GM21576 (cell line): ENCODE measurements around the gene RNPEP.
"Not testable (repeated sequence)": the region's sequence is repeated elsewhere in the genome, so short reads cannot be mapped to it uniquely, and the experiment has no call there.

Experiments
- ATAC-seq: cut with Tn5 transposase; IDR thresholded peaks from one replicate; pipeline ENCODE4 v1.9.1; 2021; ENCODE audit warnings: mild to moderate bottlenecking, moderate library complexity; ENCODE audit not compliant: unreplicated experiment

RNPEP gene

DNA sequence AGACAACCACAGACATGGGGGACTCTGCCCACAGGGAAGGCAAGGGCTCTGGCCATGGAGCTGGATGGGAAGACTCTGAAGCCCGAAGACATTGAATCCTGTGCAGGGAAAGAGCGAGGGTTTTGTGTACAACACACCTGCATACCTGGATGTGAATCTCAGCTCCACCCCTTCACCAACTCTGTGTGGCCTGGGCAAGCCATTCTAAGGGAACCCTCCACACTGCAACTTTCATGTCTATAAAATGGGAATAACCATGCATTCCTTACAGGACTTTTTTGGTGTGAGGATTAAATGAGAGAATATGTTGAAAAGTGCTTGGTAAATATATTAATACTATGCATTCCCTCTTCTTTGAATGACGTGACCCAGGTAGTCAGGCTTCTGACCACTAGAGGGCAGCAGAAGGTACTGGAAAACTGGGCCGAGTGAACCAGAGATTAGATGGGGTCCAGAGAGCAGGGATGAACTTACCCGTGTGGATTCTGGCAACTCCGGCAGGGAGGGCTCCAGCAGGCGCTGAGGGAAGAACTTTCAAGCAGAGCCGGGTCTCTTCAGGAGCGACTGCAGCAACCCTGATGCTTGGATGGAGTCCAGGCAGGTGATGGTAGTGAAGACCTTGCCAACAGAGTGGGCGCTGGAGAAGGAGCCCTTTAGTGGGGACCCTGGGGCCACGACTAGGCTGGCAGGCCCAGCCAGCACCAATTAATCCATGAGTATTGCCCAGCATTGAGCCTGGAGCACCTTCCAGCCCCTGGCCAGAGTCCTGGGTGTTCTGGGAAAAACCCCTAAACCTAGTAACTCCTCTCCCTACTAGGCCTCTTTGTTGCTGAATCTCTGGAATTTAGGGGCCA is 27.1 kb downstream of the RNPEP start:
- peak; percentile 51 for ATAC-seq

DNA sequence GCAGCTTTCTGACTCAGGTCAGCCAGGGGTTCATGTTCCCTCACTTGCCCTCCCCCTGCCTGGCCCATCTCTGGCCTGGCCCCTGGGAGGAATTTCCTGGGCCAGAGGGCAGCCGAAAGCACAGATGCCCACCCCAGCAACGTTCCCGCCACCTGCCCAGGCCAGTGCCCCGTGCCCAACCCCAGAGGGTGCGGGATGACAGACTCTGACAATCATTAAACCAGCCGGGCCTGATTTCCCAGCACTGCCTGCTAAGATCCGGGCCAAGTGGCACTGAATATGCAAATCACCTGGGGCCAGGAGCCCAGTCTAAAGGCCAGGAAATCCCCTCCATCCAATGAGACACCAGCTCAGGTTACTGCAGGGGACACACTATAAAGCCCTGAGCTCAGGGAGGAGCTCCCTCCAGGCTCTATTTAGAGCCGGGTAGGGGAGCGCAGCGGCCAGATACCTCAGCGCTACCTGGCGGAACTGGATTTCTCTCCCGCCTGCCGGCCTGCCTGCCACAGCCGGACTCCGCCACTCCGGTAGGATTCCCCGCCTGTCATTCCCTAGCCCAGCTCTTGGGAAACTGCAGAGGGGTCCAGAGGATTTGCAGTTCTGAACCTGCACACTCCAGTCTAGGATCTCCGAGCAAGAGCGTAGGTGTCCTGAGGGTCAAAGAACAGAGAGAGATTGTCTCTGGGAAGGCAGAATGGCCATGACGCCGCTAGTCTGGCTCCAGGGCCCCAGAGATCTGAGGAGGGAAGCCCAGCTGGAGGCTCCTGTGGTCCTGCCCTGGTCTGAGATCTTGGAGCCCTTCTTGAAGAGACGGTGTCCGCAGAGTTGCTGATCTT is 27.9 kb downstream of the RNPEP start, which contains the start of gene ELF3:
TSS of gene ELF3 (plus strand) at position 408 of the 836 bp plus-strand sequence. CDS start 550 bp downstream, outside the sequence.
- peak; percentile 56 for ATAC-seq

DNA sequence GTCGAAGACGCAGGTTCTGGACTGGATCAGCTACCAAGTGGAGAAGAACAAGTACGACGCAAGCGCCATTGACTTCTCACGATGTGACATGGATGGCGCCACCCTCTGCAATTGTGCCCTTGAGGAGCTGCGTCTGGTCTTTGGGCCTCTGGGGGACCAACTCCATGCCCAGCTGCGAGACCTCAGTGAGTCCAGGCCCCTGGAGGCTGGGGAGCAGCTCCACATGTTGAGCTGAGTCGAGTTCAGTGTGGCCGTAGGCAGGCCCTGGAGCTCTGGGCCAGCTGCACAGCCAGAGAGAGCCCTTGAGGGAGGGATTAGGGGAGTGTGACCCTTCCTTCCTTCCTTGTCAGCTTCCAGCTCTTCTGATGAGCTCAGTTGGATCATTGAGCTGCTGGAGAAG is 29.5 kb downstream of the RNPEP start:
- ATAC-seq, result no peak

DNA sequence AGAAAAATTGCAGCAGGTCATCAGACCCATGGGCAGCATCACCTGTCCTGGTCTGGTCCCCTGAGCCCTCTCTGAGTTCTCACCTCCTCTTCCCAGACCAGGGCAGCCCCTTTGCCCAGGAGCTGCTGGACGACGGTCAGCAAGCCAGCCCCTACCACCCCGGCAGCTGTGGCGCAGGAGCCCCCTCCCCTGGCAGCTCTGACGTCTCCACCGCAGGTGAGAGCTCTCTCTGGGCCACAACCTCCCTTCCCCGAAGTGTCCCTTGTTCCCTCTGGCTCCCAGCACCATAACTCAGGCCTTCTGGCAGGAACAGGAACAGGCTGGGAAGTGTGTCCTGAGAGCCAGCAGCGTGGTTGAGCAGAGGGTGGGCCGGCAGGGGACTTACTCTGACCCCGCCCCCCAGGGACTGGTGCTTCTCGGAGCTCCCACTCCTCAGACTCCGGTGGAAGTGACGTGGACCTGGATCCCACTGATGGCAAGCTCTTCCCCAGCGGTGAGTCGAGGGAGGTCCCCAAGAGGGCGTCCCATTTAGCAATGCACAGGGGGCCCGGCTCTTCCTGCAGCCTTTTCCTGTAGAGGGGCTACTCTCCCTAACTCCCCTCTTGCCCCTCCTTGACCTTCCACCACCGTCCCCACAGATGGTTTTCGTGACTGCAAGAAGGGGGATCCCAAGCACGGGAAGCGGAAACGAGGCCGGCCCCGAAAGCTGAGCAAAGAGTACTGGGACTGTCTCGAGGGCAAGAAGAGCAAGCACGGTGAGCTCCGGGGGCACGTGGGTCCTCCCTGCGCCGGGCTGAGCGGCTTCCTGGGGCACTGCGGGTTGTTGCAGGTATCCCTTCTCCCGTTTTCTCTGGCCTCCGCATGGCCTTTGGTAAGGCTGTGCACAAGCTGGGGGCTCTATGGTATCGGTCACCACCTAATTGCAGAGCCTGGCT is 30.4 kb downstream of the RNPEP start:
- ATAC-seq, result no peak

DNA sequence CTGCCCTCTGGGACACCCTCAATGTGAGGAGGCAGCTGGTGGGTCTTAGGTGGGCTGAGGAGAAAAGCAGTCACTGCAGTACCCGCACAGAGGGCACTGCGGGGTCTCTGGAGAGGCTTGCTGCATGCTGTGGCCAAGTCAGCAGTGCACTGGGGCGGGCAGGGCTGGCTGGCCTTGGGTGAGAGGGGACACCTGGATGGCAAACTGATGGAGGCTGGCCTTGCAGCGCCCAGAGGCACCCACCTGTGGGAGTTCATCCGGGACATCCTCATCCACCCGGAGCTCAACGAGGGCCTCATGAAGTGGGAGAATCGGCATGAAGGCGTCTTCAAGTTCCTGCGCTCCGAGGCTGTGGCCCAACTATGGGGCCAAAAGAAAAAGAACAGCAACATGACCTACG is 31.2 kb downstream of the RNPEP start:
- no peak for ATAC-seq

DNA sequence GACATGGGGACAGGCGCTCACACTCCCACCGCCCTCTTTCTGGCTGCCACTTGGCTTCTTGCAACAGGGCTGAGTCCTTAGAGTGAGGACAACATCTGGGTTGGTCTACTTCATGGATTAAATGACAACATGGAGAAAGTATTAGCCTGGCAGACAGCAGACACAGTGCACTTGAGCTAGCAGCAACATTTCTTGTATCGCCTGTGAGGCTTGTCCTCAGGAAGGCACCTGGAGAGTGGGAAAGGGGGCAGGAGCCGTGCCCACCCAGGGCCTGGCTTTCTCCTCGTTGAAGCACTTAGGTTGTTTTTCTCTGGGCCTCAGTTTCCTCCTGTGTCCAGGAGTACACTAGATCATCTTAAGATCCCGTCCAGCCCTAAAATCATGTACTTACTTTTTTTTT is 31.6 kb downstream of the RNPEP start:
- no peak for ATAC-seq

DNA sequence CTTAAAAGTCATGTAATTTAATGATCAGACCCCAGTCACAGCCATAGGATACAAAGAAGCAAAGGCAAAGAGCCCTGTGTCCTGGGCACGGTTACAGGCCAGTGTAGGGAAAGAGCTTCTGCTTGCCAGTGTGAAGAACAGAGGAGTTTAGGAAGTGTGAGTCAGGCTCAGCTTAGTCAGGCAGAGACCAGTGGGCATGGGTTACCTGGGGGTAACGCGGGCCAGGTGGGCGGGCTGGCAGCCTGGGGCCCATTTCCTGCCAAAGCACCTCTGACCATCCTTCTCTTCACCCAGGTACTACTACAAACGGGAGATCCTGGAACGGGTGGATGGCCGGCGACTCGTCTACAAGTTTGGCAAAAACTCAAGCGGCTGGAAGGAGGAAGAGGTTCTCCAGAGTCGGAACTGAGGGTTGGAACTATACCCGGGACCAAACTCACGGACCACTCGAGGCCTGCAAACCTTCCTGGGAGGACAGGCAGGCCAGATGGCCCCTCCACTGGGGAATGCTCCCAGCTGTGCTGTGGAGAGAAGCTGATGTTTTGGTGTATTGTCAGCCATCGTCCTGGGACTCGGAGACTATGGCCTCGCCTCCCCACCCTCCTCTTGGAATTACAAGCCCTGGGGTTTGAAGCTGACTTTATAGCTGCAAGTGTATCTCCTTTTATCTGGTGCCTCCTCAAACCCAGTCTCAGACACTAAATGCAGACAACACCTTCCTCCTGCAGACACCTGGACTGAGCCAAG is 32.6 kb downstream of the RNPEP start:
- no peak for ATAC-seq

DNA sequence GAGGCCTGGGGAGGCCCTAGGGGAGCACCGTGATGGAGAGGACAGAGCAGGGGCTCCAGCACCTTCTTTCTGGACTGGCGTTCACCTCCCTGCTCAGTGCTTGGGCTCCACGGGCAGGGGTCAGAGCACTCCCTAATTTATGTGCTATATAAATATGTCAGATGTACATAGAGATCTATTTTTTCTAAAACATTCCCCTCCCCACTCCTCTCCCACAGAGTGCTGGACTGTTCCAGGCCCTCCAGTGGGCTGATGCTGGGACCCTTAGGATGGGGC is 33.2 kb downstream of the RNPEP start:
- no peak for ATAC-seq

DNA sequence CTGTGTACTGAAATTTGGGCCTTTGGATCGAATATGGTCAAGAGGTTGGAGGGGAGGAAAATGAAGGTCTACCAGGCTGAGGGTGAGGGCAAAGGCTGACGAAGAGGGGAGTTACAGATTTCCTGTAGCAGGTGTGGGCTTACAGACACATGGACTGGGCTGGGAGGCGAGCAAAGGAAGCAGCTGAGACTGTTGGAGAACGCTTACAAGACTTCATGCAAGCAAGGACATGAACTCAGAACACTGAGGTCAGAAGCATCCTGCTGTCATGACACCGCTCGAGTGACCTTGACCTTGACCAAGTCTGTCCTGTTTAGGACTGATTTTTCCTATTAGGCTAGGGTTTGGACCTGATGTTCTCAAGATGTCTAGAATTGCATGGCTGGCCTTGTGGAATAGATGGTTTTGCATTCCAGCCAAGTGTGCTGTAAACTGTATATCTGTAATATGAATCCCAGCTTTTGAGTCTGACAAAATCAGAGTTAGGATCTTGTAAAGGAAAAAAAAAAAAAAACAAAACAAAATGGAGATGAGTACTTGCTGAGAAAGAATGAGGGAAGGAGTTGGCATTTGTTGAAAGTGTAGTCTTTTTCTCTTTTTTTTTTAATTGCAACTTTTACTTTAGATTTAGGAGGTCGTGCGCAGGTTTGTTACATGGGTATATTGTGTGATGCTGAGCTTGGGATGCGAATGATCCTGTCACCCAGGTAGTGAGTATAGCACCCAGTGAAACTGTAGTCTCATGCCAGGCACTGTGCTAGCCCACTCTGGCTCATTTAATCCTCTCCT is 33.8 kb downstream of the RNPEP start:
- no peak for ATAC-seq

DNA sequence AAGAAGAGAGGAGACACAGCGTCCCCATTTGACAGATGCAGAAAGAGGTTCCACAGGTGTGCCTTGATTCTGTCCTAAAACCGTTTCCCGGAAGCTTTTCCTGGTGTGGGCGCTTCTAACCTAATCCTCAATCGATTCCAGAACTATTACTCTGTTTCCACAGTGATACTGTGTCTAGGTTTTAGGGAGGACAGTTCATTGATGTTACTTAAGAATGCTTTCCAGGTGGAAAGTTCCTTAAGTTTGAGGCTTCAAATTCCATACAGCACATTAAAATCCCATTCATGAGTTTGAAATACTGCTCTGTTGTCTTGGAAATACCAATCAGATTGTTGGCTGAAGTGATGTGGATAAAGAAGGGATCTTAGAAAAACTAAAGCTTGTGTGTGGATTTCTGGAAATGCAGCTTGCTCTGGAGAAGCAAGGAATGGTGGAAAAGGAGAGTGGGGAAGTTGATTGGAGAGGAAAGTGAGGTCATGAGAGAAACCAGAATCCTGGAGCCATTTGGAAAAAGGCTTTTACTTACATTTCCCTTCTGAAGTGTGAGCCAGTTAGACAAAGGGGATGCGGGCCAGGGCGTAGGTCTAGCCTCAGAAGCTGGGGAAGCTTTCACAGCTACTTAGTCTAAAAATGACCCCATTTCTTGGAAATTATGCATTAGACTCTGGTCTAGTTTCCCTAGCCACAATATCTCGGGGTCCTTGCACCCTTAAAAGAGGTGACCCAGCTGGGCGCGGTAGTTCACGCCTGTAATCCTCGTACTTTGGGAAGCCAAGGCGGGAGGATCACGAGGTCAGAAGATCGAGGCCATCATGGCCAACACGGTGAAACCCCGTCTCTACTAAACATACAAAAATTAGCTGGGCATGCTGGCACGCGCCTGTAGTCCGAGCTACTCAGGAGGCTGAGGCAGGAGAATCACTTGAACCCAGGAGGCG is 34.6 kb downstream of the RNPEP start:
- no peak for ATAC-seq

DNA sequence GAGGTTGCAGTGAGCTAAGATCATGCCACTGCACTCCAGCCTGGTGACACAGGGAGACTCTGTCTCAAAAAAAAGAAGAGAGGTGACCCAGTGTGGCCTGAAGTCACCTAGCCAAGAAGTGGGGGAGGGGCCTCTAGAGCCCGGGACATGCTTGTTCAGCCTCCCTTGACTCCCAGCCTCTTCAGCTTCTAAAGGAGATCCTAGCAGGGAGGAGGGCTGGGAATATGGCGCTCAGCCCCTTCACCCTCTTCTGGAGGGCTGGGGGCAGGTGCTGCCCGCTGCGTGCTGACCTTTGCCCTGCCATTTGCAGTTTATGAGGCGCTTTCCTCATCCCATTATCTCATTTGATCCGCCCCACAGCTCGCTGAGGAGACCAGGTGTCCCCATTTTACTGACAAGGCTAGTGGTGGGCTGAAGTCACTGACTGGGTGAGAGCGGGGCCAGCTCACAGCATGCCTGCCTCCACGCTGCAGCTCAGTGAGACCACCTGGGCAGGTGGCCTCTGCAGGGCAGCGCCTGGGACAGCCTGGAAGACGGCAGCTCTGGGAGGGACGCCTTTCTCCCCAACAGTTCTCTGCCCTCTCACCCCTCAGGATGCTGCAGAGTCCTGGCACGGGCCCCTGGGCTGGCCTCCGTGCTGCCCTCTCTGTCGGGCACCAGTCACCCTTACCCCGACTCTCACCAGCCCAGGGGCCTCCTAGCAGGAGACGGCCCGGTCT is 35.5 kb downstream of the RNPEP start:
- no peak for ATAC-seq

DNA sequence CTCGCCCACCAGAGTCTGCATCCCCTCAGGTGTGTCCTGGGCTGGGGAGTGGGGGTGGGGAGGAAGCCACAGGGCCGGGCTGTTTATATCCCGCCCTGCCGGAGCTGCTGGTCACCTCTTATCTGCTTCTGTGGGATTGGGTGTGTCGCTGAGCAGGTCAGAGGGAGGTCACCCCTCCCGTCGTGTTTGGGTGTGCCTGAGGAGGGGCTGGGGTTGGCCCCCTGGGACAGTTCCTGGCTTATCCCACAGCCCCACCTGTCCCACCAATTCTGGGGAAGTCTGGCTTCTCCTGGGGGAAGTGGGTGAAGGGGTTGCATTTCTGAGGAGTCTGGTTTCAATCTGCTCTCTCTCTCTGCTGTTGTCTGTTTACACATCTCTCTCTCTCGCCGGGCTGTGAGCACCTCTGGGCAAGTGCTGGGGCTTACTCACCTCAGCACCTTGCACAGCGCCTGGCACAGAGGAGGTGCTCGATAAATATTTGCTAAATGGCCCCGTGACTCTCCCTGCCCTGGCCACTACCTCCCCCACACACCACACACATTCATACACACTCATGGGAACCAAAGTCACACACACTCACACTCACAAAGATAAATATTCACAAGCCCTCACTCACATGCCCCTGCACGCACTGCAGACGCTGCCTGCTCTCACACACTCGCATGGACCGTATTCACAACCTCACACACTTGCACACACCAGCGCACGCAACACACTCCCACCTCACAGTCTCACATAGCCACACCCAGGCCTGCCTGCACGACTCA is 36.2 kb downstream of the RNPEP start:
- ATAC-seq, result no peak

DNA sequence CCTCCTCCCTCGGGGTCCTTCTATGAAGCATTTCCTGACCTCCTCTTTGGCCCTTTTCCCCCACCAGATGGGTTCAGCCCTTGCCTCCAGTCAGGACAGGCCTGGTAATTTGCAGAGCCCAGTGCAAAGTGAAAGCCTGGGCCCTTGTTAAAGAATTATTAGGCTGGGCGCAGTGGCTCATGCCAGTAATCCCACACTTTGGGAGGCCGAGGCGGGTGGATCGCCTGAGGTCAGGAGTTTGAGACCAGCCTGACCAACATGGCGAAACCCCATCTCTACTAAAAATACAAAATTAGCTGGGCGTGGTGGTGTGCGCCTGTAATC is 36.7 kb downstream of the RNPEP start:
- ATAC-seq, result not testable (repeated sequence)

DNA sequence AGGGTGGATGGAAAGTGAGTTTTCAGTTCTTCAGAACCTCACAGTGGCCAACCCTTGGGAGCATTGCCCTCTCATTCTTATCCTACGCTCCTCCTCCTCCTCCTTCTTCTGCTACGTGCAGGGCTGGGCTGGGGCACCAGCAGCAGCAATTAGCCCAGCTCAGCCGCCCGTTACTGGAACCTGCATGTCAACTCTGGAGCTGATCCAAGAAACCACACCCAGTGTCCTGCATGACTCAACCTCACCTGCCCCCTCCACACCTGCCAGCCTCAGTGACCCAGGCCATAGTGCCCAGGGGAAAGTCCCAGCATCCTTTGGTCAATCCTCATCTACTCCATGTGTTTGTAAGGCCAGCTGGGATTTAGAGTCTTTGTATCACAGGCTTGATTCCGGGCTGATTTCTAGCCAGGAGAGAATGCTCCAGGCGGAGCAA is 40.6 kb downstream of the RNPEP start:
- ATAC-seq, result no peak

DNA sequence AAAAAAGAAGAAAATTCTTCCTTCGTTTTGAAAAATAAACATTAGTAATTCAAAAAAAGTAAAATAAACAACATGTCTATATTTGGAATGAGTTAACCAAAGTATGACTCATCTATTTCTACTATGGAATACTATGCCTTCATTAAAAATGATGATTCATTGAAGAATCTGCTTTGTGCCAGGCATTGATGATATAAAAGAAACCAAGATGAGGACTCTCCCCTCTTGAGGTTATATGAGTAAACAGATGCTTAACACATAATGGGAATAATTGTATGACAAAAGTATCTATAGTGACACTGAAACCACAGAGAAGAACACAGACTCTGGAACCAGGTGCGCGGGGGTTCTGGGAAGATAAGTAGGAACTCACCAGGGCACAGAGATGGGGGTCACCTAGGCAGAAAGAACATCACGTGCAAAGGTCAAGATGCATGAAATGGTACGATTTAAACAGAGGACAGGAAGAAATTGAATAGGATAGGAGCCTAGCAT is 46.8 kb downstream of the RNPEP start:
- ATAC-seq, result no peak

DNA sequence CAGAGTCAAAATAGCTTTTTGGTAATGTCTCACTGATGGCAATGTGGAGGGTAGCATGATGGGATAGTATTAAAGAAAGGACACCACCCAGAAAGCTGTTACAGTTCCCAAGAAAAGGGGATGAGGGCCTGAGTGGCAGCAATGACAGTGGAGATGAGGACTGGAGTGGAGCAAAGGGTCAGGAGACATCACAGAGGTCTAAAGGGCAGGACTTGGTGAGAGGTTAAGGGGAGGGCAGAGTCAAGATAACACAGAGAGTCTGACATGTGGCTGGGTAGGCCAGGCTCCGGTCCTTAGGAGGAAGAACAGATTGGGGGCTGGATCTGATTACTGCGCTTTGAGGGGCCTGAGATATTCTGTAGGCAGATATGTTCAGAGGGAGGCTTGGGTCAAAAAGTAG is 47.3 kb downstream of the RNPEP start:
- ATAC-seq, result no peak

DNA sequence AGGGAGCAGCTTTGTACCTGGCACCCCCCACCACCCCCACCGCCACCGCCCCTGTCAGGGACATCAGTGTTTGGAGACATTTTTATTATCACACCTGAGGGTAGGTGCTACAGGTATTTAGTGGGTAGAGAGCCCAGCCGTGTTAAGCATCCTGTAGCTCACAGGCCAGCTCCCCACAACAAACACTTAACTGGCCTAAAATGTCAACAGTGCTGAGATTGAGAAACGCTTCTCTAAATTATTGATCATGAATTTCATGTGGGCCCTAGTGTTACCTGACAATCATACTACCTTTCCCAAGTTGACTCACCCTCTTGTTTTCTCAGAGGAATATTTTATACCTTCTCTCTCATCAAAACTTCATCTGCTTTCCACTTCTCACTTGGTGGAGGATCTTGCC is 49.3 kb downstream of the RNPEP start:
- no peak for ATAC-seq
